22Rv1 (cell line): Measurements from ENCODE around the gene RBM20.

ENCODE experiments used
- CTCF ChIP-seq: fragments of 450-650 bp; IDR thresholded peaks from 2 replicates; pipeline ENCODE4 v1.5.1; 2017; ENCODE audit warnings: mild to moderate bottlenecking
- ZFX ChIP-seq: fragments of 450-650 bp; IDR thresholded peaks from 2 replicates; pipeline ENCODE4 v1.6.1; 2017; ENCODE audit warnings: antibody characterized with exemption, borderline replicate concordance

DNA sequence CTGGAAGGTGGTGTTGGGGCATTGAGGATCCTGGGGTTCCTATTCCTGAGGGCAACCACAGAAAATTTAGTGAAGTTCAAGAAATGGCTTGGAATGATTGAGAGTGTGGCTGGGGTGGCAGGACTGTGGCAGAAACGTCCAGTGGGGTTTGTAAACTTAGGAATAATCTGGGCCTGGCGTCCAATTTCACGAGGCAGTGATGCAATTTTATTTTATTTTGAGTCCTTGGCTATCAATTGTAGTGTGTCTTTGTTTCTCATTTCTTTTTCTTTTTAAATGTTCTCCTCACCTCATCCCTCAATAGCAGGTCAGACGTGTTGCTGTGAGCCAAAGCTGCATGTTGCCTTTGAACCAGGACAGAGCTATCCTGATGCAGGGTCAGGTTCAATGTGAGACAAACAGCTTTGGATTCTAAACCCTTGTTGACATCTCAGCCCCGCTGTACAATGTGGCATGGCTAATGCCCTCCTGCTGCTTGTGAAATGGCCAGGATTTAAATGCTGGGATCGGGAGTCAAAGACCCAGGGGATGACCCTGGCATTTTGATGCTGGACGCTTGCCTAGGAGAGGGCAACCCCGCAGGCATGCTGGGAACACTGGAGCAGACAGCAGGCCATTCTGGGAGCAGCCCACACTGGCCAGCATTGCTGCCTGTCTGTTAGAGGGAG, 64.8 kb downstream of the RBM20 start:
- no peak for TF ChIP-seq CTCF
- TF ChIP-seq ZFX, result no peak
